ENCODE results near the gene HK1.
"Not testable (repeated sequence)": the region's sequence is repeated elsewhere in the genome, so short reads cannot be mapped to it uniquely, and the experiment has no call there.

The HK1 gene

GRCh38 chr10:69328888-69329287 lies 50.6 kb downstream of the HK1 start:
- not testable (repeated sequence) for DNase-seq

- no peak for DNase-seq
These were observed 51.5 kb downstream of the HK1 start for GRCh38 chr10:69329721-69330178.

- no peak for DNase-seq
These were observed 52.9 kb downstream of the HK1 start for GRCh38 chr10:69331161-69331560.

GRCh38 chr10:69332278-69333010 lies 54.1 kb downstream of the HK1 start:
- DNase-seq, result no peak

- DNase-seq, result no peak
These were observed 54.9 kb downstream of the HK1 start for GRCh38 chr10:69333205-69333604.

- DNase-seq, result not testable (repeated sequence)
These were observed 55.6 kb downstream of the HK1 start for GRCh38 chr10:69333865-69334301.

GRCh38 chr10:69334302-69335062 lies 56.2 kb downstream of the HK1 start:
- no peak for DNase-seq

GRCh38 chr10:69335063-69335587 lies 56.8 kb downstream of the HK1 start:
- DNase-seq, result peak; percentile 70

- DNase-seq, result no peak
These were observed 57.3 kb downstream of the HK1 start for GRCh38 chr10:69335613-69336012.

GRCh38 chr10:69336952-69337295 lies 58.6 kb downstream of the HK1 start:
- no peak for DNase-seq

GRCh38 chr10:69337296-69338132 lies 59.2 kb downstream of the HK1 start:
- DNase-seq, result no peak

GRCh38 chr10:69338133-69338456 lies 59.8 kb downstream of the HK1 start:
- no peak for DNase-seq

- DNase-seq, result no peak
These were observed 60.5 kb downstream of the HK1 start for GRCh38 chr10:69338547-69339450.

GRCh38 chr10:69340695-69341094 lies 62.4 kb downstream of the HK1 start:
- DNase-seq, result no peak

GRCh38 chr10:69343905-69344304 lies 65.6 kb downstream of the HK1 start:
- no peak for DNase-seq

GRCh38 chr10:69344591-69345252 lies 66.4 kb downstream of the HK1 start:
- no peak for DNase-seq

- DNase-seq, result no peak
These were observed 67.1 kb downstream of the HK1 start for GRCh38 chr10:69345402-69345801.

- DNase-seq, result no peak
These were observed 67.7 kb downstream of the HK1 start for GRCh38 chr10:69345890-69346474.

GRCh38 chr10:69346776-69347175 lies 68.5 kb downstream of the HK1 start:
- no peak for DNase-seq

- DNase-seq, result no peak
These were observed 70.7 kb downstream of the HK1 start for GRCh38 chr10:69348816-69349541.

GRCh38 chr10:69349542-69349888 lies 71.2 kb downstream of the HK1 start:
- DNase-seq, result no peak
